Fibroblast of gingiva (primary cell): ENCODE data around the gene TMEM81.

ENCODE experiments used
- DNase-seq: peaks from one replicate; pipeline ENCODE4 v3.0.0-alpha.2; 2011; ENCODE audit warnings: low read depth

The TMEM81 gene

GRCh38 chr1:205076245-205076761 lies 8.0 kb downstream of the TMEM81 start:
- DNase-seq: no peak

GRCh38 chr1:205075642-205076155 lies 8.6 kb downstream of the TMEM81 start:
- DNase-seq: no peak

GRCh38 chr1:205074513-205074912 lies 9.7 kb downstream of the TMEM81 start:
- DNase-seq: no peak

- no peak for DNase-seq
Measured at GRCh38 chr1:205074084-205074483, 10.2 kb downstream of the TMEM81 start.

GRCh38 chr1:205073511-205073910 lies 10.7 kb downstream of the TMEM81 start:
- no peak for DNase-seq

GRCh38 chr1:205072881-205073280 lies 11.4 kb downstream of the TMEM81 start:
- DNase-seq: no peak

- no peak for DNase-seq
Measured at GRCh38 chr1:205072286-205072685, 12.0 kb downstream of the TMEM81 start.

- DNase-seq: no peak
Measured at GRCh38 chr1:205071801-205072200, 12.5 kb downstream of the TMEM81 start.

- no peak for DNase-seq
Measured at GRCh38 chr1:205071028-205071409, 13.2 kb downstream of the TMEM81 start.

GRCh38 chr1:205069371-205070125 lies 14.7 kb downstream of the TMEM81 start:
- no peak for DNase-seq

GRCh38 chr1:205068457-205069040 lies 15.7 kb downstream of the TMEM81 start:
- DNase-seq: peak; percentile 60

GRCh38 chr1:205068001-205068400 lies 16.3 kb downstream of the TMEM81 start:
- DNase-seq: no peak

GRCh38 chr1:205067031-205067430 lies 17.2 kb downstream of the TMEM81 start:
- DNase-seq: no peak

- no peak for DNase-seq
Measured at GRCh38 chr1:205066141-205066818, 18.0 kb downstream of the TMEM81 start.

GRCh38 chr1:205065666-205066065 lies 18.6 kb downstream of the TMEM81 start:
- DNase-seq: no peak

GRCh38 chr1:205064741-205065316 lies 19.4 kb downstream of the TMEM81 start:
- DNase-seq: no peak

GRCh38 chr1:205064301-205064700 lies 20.0 kb downstream of the TMEM81 start:
- no peak for DNase-seq

- no peak for DNase-seq
Measured at GRCh38 chr1:205062895-205063294, 21.4 kb downstream of the TMEM81 start.

GRCh38 chr1:205062319-205062718 lies 21.9 kb downstream of the TMEM81 start:
- no peak for DNase-seq

- peak; percentile 63 for DNase-seq
Measured at GRCh38 chr1:205061665-205062069, 22.6 kb downstream of the TMEM81 start.

GRCh38 chr1:205061227-205061626 lies 23.0 kb downstream of the TMEM81 start:
- no peak for DNase-seq

- no peak for DNase-seq
Measured at GRCh38 chr1:205060746-205061145, 23.5 kb downstream of the TMEM81 start.
